ACHN (cell line): Measurements from ENCODE around the gene PRLH.
A peak's percentile ranks its signal among the peaks of the same experiment; 100 is the strongest.

Experiments
- DNase-seq: peaks from one replicate; pipeline ENCODE4 v3.0.0-alpha.2; 2015
- in situ Hi-C: cut with HindIII; loops from 2 replicates; pipeline ENCODE4 v1.10.0; 2017; ENCODE audit warnings: low sequenced_read_pairs, low pct_ligation_motif_present, low pct_unique_long_range_greater_than_20kb

Gene PRLH

GRCh38 chr2:237614151-237614720, 47.9 kb downstream of the PRLH start:
- in situ Hi-C loops: no loop called here
- peak; percentile 49 for DNase-seq

- in situ Hi-C loops: no loop called here
- DNase-seq: no peak
Observed at GRCh38 chr2:237615631-237616249, 49.4 kb downstream of the PRLH start.

- in situ Hi-C loops: no loop called here
- no peak for DNase-seq
Observed at GRCh38 chr2:237616373-237616733, 50.0 kb downstream of the PRLH start.
